GM23338 (cell line): ENCODE measurements around the gene HCRTR1. TPM values are rescaled to one million over a fixed set of nuclear protein-coding genes. Genes with fewer than 3 reads are reported as not detected.

ENCODE experiments used
- ATAC-seq: fragments of 200-7000 bp; cut with Tn5 transposase; 3 replicates; pipeline ENCODE4 v1.9.1; 2020
- DNase-seq: peaks from one replicate; pipeline ENCODE4 v3.0.0-alpha.2; 2015; ENCODE audit warnings: low spot score
- H2AFZ ChIP-seq: fragments of 200-600 bp; sonication (generic); 2 replicates; pipeline ENCODE4 v1.8.0; 2016; ENCODE audit warnings: antibody characterized with exemption, mild to moderate bottlenecking, moderate library complexity
- H3F3A ChIP-seq: fragments of 200-600 bp; sonication (generic); replicated peaks from 2 replicates; pipeline ENCODE4 v1.8.0; 2017; ENCODE audit warnings: antibody characterized with exemption, mixed run types, low read depth
- H3K27ac ChIP-seq: fragments of 200-600 bp; sonication (generic); 2 replicates; pipeline ENCODE4 v1.6.1; 2016; ENCODE audit warnings: low read depth
- H3K27me3 ChIP-seq: fragments of 200-600 bp; sonication (generic); 2 replicates; pipeline ENCODE4 v1.8.0; 2016; ENCODE audit warnings: mild to moderate bottlenecking, mixed run types, moderate library complexity; ENCODE audit not compliant: insufficient read depth
- H3K36me3 ChIP-seq: fragments of 200-600 bp; sonication (generic); 2 replicates; pipeline ENCODE4 v1.8.0; 2016; ENCODE audit warnings: mild to moderate bottlenecking; ENCODE audit not compliant: insufficient read depth
- H3K4me1 ChIP-seq: fragments of 200-600 bp; sonication (generic); 2 replicates; pipeline ENCODE4 v1.8.0; 2016; ENCODE audit warnings: mild to moderate bottlenecking, moderate library complexity; ENCODE audit not compliant: insufficient read depth
- H3K4me2 ChIP-seq: fragments of 200-600 bp; sonication (generic); 2 replicates; pipeline ENCODE4 v1.7.1; 2017; ENCODE audit warnings: mixed run types
- H3K4me3 ChIP-seq: fragments of 200-600 bp; sonication (generic); 2 replicates; pipeline ENCODE4 v1.6.1; 2016; ENCODE audit warnings: mixed run types
- H3K79me2 ChIP-seq: fragments of 200-600 bp; sonication (generic); replicated peaks from 2 replicates; pipeline ENCODE4 v1.8.0; 2017; ENCODE audit warnings: mild to moderate bottlenecking; ENCODE audit not compliant: insufficient read depth
- H3K9me2 ChIP-seq: fragments of 200-600 bp; sonication (generic); 2 replicates; pipeline ENCODE4 v1.8.0; 2017; ENCODE audit not compliant: insufficient read depth
- H4K20me1 ChIP-seq: fragments of 200-600 bp; sonication (generic); replicated peaks from 2 replicates; pipeline ENCODE4 v1.8.0; 2017; ENCODE audit warnings: mild to moderate bottlenecking; ENCODE audit not compliant: insufficient read depth
- H3K27ac Mint-ChIP-seq: 2 replicates; pipeline ENCODE4 v1.8.0; 2020; ENCODE audit warnings: inconsistent platforms, mild to moderate bottlenecking, moderate library complexity, mixed read lengths
- H3K27me3 Mint-ChIP-seq: 3 replicates; pipeline ENCODE4 v1.8.0; 2022; ENCODE audit warnings: low read depth, mild to moderate bottlenecking, moderate library complexity, mixed read lengths, inconsistent platforms; ENCODE audit not compliant: insufficient read depth, poor library complexity
- H3K36me3 Mint-ChIP-seq: 3 replicates; pipeline ENCODE4 v1.8.0; 2021; ENCODE audit warnings: low read depth, mild to moderate bottlenecking, inconsistent platforms, moderate library complexity, mixed read lengths
- H3K4me1 Mint-ChIP-seq: 3 replicates; pipeline ENCODE4 v1.8.0; 2020; ENCODE audit warnings: mild to moderate bottlenecking, inconsistent platforms, mixed read lengths
- H3K4me3 Mint-ChIP-seq: 3 replicates; pipeline ENCODE4 v1.8.0; 2021; ENCODE audit warnings: moderate library complexity, mild to moderate bottlenecking, inconsistent platforms, mixed read lengths
- H3K9me3 Mint-ChIP-seq: 3 replicates; pipeline ENCODE4 v1.8.0; 2020; ENCODE audit warnings: moderate library complexity, mild to moderate bottlenecking, inconsistent platforms, mixed read lengths
- CREB1 ChIP-seq: fragments of 250-450 bp; sonication (Bioruptor Pico); IDR thresholded peaks from 2 replicates; pipeline ENCODE4 v1.5.0; 2020; ENCODE audit warnings: low read depth, mild to moderate bottlenecking, moderate library complexity
- CTCF ChIP-seq, 2 experiments: fragments of 200-600 bp in 1 of 2; sonication (generic) in 1 of 2; conservative IDR thresholded peaks; 2 replicates each; pipeline versions ENCODE4 v1.5.1 to v1.6.1; 2016 to 2017; ENCODE audit warnings: antibody characterized with exemption in 2 of 2, low read depth in 2 of 2, mild to moderate bottlenecking in 2 of 2, moderate library complexity in 1 of 2
- EZH2phosphoT487 ChIP-seq: fragments of 200-600 bp; sonication (generic); IDR thresholded peaks from one replicate; pipeline ENCODE4 v1.8.1; 2018; ENCODE audit warnings: antibody characterized with exemption; ENCODE audit not compliant: unreplicated experiment
- NANOG ChIP-seq: IDR thresholded peaks from 2 replicates; pipeline ENCODE4 v1.6.1; 2016; ENCODE audit warnings: antibody characterized with exemption, borderline replicate concordance
- POLR2AphosphoS5 ChIP-seq: IDR thresholded peaks from 2 replicates; pipeline ENCODE4 v1.6.1; 2016; ENCODE audit warnings: antibody characterized with exemption, low read depth
- REST ChIP-seq: IDR thresholded peaks from one replicate; pipeline ENCODE4 v1.6.1; 2018; ENCODE audit warnings: antibody characterized with exemption; ENCODE audit not compliant: unreplicated experiment
- STAT1 ChIP-seq: IDR thresholded peaks from one replicate; pipeline ENCODE4 v1.6.1; 2016; ENCODE audit warnings: antibody characterized with exemption; ENCODE audit not compliant: unreplicated experiment
- ZNF114 ChIP-seq: fragments of 250-450 bp; sonication (Bioruptor Pico); IDR thresholded peaks from 2 replicates; pipeline ENCODE4 v1.5.0; 2020; ENCODE audit warnings: mild to moderate bottlenecking, moderate library complexity
- ZNF331 ChIP-seq: fragments of 250-450 bp; sonication (Bioruptor Pico); IDR thresholded peaks from 2 replicates; pipeline ENCODE4 v1.5.0; 2020; ENCODE audit warnings: low read depth, mild to moderate bottlenecking, moderate library complexity
- ZNF462 ChIP-seq: fragments of 250-450 bp; sonication (Bioruptor Pico); IDR thresholded peaks from 2 replicates; pipeline ENCODE4 v1.5.0; 2020; ENCODE audit warnings: mild to moderate bottlenecking, moderate library complexity
- polyA plus RNA-seq: library from polyadenylated mRNA; unstranded; fragments of >200 nt; fragmentation: Nextera tagmentation; extraction: Ambion mirVana; gene quantifications from 2 replicates; pipeline ENCODE4 v1.2.1, GENCODE V29; 2016
- total RNA-seq: library from RNA; depleted of rRNA; stranded (reverse); fragments of >200 nt; shearing (Covaris generic); gene quantifications from 2 replicates; pipeline ENCODE4 v1.2.3, GENCODE V29; 2014
- TF ChIP-seq, protein P1 (sequence below): IDR thresholded peaks from 2 replicates; pipeline ENCODE4 v1.6.1; 2016; ENCODE audit warnings: antibody characterized with exemption

Gene HCRTR1
- total and polyA plus RNA-seq, 2 experiments from 2014 or later, result 0.15 to 1.0 TPM

DNA sequence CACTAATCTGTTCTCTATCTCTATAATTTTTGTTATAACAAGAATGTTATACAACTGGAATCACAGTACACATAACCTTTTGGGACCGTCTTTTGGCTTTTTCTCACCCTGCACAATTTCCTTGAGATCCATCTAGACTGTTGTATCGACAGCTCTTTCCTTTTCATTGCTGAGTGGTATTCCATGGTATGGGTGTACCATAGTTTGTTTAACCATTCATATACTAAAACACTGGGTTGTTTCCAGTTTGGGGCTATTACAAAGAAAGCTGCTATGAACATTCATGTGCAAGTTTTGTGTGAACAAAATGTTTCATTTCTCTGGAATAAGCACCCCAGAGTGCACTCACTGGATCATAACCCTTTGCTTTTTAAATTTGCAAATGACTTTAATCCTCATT is 15.4 kb upstream of the HCRTR1 start:
- ATAC-seq, result no peak

More for the DNA sequence above, 15.4 kb upstream of the HCRTR1 start:
- Histone ChIP-seq H3K79me2 (no peaks in the 10 kb centered on the region), H3K27me3 (no peaks in the 10 kb centered on the region), H3K4me3 (no peak overlapping the region), H3K4me2 (no peak overlapping the region), H3K27ac (no peak overlapping the region), H3K9me2 (no peaks in the 10 kb centered on the region), H4K20me1 (no peaks in the 10 kb centered on the region), H3F3A (no peaks in the 10 kb centered on the region), H3K36me3 (no peaks in the 10 kb centered on the region), H3K4me1 (no peaks in the 10 kb centered on the region), H2AFZ (no peak overlapping the region)
- DNase-seq, result no peak
- peaks cover 2% of the 10 kb centered on the region for H3K27me3 Mint-ChIP-seq
- H3K27ac Mint-ChIP-seq, result no peak overlapping the region
- no peaks in the 10 kb centered on the region for H3K9me3 Mint-ChIP-seq
- H3K4me1 Mint-ChIP-seq, result no peaks in the 10 kb centered on the region
- H3K4me3 Mint-ChIP-seq, result no peak overlapping the region
- no peaks in the 10 kb centered on the region for H3K36me3 Mint-ChIP-seq
- TF ChIP-seq CTCF (conservative IDR thresholded peaks at IDR 0.05; ENCODE audit: low read depth in 2 of 2), result no peak
- TF ChIP-seq ZNF114 (CRISPR knock-in tag), result no peak
- no peak for TF ChIP-seq EZH2phosphoT487
- no peak for TF ChIP-seq POLR2AphosphoS5
- no peak for TF ChIP-seq STAT1
- no peak for TF ChIP-seq CREB1 (CRISPR knock-in tag)
- no peak for TF ChIP-seq REST
- TF ChIP-seq ZNF462, result no peak
- TF ChIP-seq NANOG, result no peak
- TF ChIP-seq ZNF331 (CRISPR knock-in tag), result no peak
- TF ChIP-seq, protein P1, sequence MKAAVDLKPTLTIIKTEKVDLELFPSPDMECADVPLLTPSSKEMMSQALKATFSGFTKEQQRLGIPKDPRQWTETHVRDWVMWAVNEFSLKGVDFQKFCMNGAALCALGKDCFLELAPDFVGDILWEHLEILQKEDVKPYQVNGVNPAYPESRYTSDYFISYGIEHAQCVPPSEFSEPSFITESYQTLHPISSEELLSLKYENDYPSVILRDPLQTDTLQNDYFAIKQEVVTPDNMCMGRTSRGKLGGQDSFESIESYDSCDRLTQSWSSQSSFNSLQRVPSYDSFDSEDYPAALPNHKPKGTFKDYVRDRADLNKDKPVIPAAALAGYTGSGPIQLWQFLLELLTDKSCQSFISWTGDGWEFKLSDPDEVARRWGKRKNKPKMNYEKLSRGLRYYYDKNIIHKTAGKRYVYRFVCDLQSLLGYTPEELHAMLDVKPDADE, result no peak
